Hepatocyte (in vitro differentiated cells): ENCODE measurements around the gene CLEC4F.

Experiments
- EZH2 ChIP-seq: fragments of 200-600 bp; sonication (generic); IDR thresholded peaks from 2 replicates; pipeline ENCODE4 v1.6.1; 2016; ENCODE audit warnings: antibody characterized with exemption, mild to moderate bottlenecking, borderline replicate concordance
- EZH2phosphoT487 ChIP-seq: fragments of 200-600 bp; sonication (generic); IDR thresholded peaks from one replicate; pipeline ENCODE4 v1.6.1; 2018; ENCODE audit warnings: antibody characterized with exemption, mild to moderate bottlenecking, low read depth, moderate library complexity; ENCODE audit not compliant: unreplicated experiment, severe bottlenecking
- TF ChIP-seq, protein P1 (sequence below): fragments of 200-600 bp; sonication (generic); IDR thresholded peaks from 2 replicates; pipeline ENCODE4 v1.5.1; 2016; ENCODE audit warnings: antibody characterized with exemption, mild to moderate bottlenecking; ENCODE audit not compliant: poor library complexity

DNA sequence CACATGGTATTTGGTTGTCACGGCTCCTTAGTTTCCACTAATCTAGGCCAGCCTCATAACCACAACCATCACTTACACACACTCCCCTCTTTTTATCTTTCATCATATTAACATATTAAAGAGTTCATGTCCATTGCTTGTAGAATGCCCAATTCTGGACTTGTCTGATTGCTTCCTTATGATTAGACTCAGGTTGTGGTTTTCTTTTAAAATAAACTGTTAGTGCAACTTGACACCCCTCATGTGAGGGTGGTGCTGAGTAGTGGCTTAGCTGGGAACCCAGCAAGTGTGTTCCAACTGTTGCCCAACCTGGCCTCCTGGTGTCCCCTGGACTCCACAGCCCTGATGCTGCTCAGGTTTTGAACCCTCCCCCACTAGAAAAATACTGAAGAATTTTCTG lies 35.3 kb upstream of the CLEC4F start:
- TF ChIP-seq, protein P1, sequence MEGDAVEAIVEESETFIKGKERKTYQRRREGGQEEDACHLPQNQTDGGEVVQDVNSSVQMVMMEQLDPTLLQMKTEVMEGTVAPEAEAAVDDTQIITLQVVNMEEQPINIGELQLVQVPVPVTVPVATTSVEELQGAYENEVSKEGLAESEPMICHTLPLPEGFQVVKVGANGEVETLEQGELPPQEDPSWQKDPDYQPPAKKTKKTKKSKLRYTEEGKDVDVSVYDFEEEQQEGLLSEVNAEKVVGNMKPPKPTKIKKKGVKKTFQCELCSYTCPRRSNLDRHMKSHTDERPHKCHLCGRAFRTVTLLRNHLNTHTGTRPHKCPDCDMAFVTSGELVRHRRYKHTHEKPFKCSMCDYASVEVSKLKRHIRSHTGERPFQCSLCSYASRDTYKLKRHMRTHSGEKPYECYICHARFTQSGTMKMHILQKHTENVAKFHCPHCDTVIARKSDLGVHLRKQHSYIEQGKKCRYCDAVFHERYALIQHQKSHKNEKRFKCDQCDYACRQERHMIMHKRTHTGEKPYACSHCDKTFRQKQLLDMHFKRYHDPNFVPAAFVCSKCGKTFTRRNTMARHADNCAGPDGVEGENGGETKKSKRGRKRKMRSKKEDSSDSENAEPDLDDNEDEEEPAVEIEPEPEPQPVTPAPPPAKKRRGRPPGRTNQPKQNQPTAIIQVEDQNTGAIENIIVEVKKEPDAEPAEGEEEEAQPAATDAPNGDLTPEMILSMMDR: no peak
- TF ChIP-seq EZH2phosphoT487 (no peak), EZH2 (no peak)
